ENCODE measurements around the gene TRPV3. TPM values are rescaled to one million over a fixed set of nuclear protein-coding genes. Genes with fewer than 3 reads are reported as not detected.

The TRPV3 gene
- total RNA-seq, 1 experiment from 2014 or later, result 4.4 TPM

DNA sequence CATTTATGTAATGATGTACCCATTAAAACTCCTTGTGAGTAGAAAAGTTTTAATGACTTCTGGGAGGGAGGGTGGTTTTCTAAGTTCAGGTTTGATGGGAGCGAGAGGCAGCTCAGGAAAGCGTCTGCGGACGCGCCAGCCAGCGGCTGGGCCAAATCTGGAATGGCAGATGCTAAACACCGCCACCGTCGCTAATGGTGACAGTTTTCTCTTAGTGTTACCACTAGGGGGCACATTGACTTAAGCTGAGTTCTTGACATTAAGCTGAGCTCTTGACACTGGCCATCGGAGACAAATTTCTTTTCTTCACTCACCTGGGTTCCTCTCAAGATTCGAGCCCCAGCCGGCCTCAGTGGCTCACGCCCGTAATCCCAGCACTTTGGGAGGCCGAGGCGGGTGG is 44.9 kb upstream of the TRPV3 start:
- no TSS peak for BruUV-seq (replicated peaks)
- CTCF ChIA-PET, result interaction anchor here (0.7 to 1.0 kb wide), 3 partner anchors 42 to 821 kb away, joined by 3 to 4 read pairs (median 3); no protein-coding TSS in a partner anchor
- POLR2A ChIA-PET, result interaction anchor here (0.6 to 1.4 kb wide), 4 partner anchors 34 to 288 kb away, joined by 3 to 5 read pairs (median 4); partner anchors contain the start of genes CTNS and SHPK
- Mint-ChIP-seq H3K4me1 (ENCODE audit: insufficient read depth, unreplicated experiment) (peaks cover 11% of the 10 kb centered on the region), H3K9me3 (ENCODE audit: unreplicated experiment) (no peaks in the 10 kb centered on the region), H3K36me3 (ENCODE audit: insufficient read depth, unreplicated experiment) (no peaks in the 10 kb centered on the region), H3K4me3 (ENCODE audit: unreplicated experiment) (no peak overlapping the region), H3K27me3 (ENCODE audit: insufficient read depth, unreplicated experiment) (no peaks in the 10 kb centered on the region), H3K27ac (ENCODE audit: low read depth, unreplicated experiment) (no peak overlapping the region)
- TF ChIP-seq, protein P1, sequence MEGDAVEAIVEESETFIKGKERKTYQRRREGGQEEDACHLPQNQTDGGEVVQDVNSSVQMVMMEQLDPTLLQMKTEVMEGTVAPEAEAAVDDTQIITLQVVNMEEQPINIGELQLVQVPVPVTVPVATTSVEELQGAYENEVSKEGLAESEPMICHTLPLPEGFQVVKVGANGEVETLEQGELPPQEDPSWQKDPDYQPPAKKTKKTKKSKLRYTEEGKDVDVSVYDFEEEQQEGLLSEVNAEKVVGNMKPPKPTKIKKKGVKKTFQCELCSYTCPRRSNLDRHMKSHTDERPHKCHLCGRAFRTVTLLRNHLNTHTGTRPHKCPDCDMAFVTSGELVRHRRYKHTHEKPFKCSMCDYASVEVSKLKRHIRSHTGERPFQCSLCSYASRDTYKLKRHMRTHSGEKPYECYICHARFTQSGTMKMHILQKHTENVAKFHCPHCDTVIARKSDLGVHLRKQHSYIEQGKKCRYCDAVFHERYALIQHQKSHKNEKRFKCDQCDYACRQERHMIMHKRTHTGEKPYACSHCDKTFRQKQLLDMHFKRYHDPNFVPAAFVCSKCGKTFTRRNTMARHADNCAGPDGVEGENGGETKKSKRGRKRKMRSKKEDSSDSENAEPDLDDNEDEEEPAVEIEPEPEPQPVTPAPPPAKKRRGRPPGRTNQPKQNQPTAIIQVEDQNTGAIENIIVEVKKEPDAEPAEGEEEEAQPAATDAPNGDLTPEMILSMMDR (IDR thresholded peaks at IDR 0.05; ENCODE audit: unreplicated experiment), result no peak
- peak; percentile 34 for DNase-seq (ENCODE audit: unreplicated experiment)
- intact Hi-C loops (cut with micrococcal nuclease), result no loop called here

DNA sequence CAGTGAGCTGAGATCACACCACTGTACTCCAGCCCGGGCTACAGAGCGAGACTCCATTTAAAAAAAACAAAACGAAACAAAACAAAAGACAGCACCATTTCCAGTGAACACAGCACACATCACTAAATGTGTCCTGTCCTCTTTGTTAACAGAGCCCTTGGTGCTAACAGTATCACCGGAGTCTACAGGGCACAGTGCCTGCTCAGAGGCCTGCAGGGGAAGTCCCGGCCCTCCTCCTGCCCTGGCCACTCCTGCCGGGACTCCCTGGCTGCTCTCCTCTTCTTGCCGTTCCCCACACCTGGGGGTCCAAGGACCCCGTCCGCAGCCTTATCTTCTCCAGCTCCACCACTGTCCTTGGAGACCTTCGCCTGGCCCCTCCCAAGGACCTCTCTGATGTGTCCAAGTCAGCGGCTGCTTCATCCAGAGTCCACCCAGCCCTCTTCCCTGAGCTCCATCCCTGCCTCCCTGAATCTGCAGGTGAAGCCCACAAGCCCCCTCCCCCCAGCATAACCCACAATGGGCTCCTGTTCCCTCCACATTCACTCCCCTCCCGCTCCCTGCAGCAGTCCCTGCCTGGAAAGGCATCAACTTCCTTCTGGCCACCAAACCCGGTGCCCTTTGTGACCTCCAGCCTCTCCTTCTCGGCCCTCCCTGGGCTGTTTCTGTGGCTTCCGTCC is 43.1 kb upstream of the TRPV3 start:
- ChIA-PET POLR2A (no interaction called here), CTCF (interaction anchor here (0.6 kb wide), 1 partner anchor 226 kb away, joined by 4 read pairs; no protein-coding TSS in a partner anchor)
- H3K27ac Mint-ChIP-seq (ENCODE audit: low read depth, unreplicated experiment), result no peak overlapping the region
- no peaks in the 10 kb centered on the region for H3K27me3 Mint-ChIP-seq (ENCODE audit: insufficient read depth, unreplicated experiment)
- intact Hi-C loops (cut with micrococcal nuclease), result no loop called here
- H3K4me3 Mint-ChIP-seq (ENCODE audit: unreplicated experiment), result no peak overlapping the region
- BruUV-seq (replicated peaks), result no TSS peak
- TF ChIP-seq, protein P1 (IDR thresholded peaks at IDR 0.05; ENCODE audit: unreplicated experiment), result no peak
- no peaks in the 10 kb centered on the region for H3K36me3 Mint-ChIP-seq (ENCODE audit: insufficient read depth, unreplicated experiment)
- H3K9me3 Mint-ChIP-seq (ENCODE audit: unreplicated experiment), result no peaks in the 10 kb centered on the region
- no peak for DNase-seq (ENCODE audit: unreplicated experiment)
- H3K4me1 Mint-ChIP-seq (ENCODE audit: insufficient read depth, unreplicated experiment), result peaks cover 11% of the 10 kb centered on the region

DNA sequence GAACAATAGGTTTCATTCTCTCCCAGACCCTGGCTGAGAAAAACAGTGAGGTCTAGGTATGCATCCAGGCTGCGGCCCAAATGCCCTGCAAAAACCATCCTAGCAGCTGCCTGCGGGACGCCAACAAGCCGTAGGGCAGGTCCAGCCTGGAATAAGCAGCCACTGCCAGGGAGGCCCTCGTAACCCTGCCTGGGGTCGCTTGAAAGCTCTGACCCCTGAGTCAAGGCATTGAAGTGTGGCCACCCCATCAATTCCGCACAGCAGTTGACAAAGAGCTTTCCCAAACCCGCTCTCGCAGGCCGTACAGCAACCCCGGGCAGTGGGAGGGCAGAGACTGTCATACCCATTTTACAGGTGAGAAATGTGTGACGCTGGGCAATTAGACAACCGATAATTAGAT is 40.5 kb upstream of the TRPV3 start:
- TF ChIP-seq, protein P1 (IDR thresholded peaks at IDR 0.05; ENCODE audit: unreplicated experiment), result no peak
- intact Hi-C loops (cut with micrococcal nuclease), result no loop called here

DNA sequence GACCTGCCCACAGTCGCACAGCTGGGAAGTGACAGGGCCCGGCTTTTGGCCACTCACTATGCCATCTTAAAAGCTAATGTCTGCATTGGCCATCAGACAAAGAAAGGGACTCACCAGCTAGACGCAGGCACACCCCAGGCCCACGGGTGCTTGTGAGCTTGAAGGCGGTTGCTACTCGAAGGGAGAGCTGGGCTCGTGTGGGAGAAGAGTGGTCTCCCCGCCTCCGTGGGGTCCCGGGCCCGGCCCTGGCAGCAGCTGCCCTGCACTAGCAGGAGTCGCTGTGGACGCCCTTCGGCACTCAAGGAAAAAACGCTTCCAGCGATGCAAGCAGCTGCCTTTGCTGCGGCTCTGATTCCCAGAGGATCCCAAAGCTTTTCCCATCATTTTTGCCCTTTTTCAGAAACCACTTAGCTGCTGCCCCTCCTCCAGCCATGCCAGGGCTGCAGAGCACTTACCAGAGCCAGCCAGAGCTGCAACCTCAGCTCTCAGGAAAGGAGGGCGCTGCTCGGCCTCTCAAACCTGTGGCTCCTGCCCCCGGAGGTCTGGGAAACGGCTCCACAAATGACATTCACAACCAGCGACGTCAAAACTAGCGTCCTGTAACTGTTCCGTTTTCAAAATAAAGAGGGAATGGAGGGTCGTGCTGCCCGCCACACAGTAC is 39.3 kb upstream of the TRPV3 start:
- no peaks in the 10 kb centered on the region for H3K4me1 Mint-ChIP-seq (ENCODE audit: insufficient read depth, unreplicated experiment)
- H3K9me3 Mint-ChIP-seq (ENCODE audit: unreplicated experiment), result no peaks in the 10 kb centered on the region
- TF ChIP-seq, protein P1 (IDR thresholded peaks at IDR 0.05; ENCODE audit: unreplicated experiment), result no peak
- no peak overlapping the region for H3K27ac Mint-ChIP-seq (ENCODE audit: low read depth, unreplicated experiment)
- intact Hi-C loops (cut with micrococcal nuclease), result no loop called here
- H3K4me3 Mint-ChIP-seq (ENCODE audit: unreplicated experiment), result no peak overlapping the region
- BruUV-seq (replicated peaks), result no TSS peak
- H3K36me3 Mint-ChIP-seq (ENCODE audit: insufficient read depth, unreplicated experiment), result no peaks in the 10 kb centered on the region
- no peak for DNase-seq (ENCODE audit: unreplicated experiment)
- POLR2A ChIA-PET, result no interaction called here
- CTCF ChIA-PET, result no interaction called here
- H3K27me3 Mint-ChIP-seq (ENCODE audit: insufficient read depth, unreplicated experiment), result no peaks in the 10 kb centered on the region

More for the DNA sequence above, 40.5 kb upstream of the TRPV3 start:
- no peaks in the 10 kb centered on the region for H3K9me3 Mint-ChIP-seq (ENCODE audit: unreplicated experiment)
- BruUV-seq (replicated peaks), result no TSS peak
- peaks cover under 1% of the 10 kb centered on the region for H3K4me1 Mint-ChIP-seq (ENCODE audit: insufficient read depth, unreplicated experiment)
- ChIA-PET CTCF (interaction anchor here (0.5 to 0.6 kb wide), 2 partner anchors 209 to 769 kb away, joined by 3 to 4 read pairs; no protein-coding TSS in a partner anchor), POLR2A (no interaction called here)
- no peaks in the 10 kb centered on the region for H3K27me3 Mint-ChIP-seq (ENCODE audit: insufficient read depth, unreplicated experiment)
- no peaks in the 10 kb centered on the region for H3K36me3 Mint-ChIP-seq (ENCODE audit: insufficient read depth, unreplicated experiment)
- no peak overlapping the region for H3K27ac Mint-ChIP-seq (ENCODE audit: low read depth, unreplicated experiment)
- H3K4me3 Mint-ChIP-seq (ENCODE audit: unreplicated experiment), result no peak overlapping the region
- no peak for DNase-seq (ENCODE audit: unreplicated experiment)
